RWPE2 (cell line): ENCODE measurements around the gene GRM8.

Source experiments
- ATAC-seq: fragments of 200-7000 bp; cut with Tn5 transposase; 3 replicates; pipeline ENCODE4 v1.9.1; 2021; ENCODE audit warnings: low read depth
- DNase-seq: peaks from one replicate; pipeline ENCODE4 v3.0.0-alpha.2; 2020; ENCODE audit warnings: low spot score
- H3K27ac ChIP-seq: fragments of 450-650 bp; 2 replicates; pipeline ENCODE4 v1.5.1; 2017; ENCODE audit warnings: mild to moderate bottlenecking; ENCODE audit not compliant: poor library complexity, severe bottlenecking
- H3K27me3 ChIP-seq: fragments of 250-450 bp; sonication (Bioruptor Pico); 2 replicates; pipeline ENCODE4 v1.5.1; 2021; ENCODE audit warnings: mild to moderate bottlenecking, moderate library complexity; ENCODE audit not compliant: insufficient read depth, poor library complexity, severe bottlenecking
- H3K36me3 ChIP-seq: fragments of 250-450 bp; sonication (Bioruptor Pico); 2 replicates; pipeline ENCODE4 v1.5.1; 2020; ENCODE audit warnings: low read depth, mild to moderate bottlenecking, moderate library complexity
- H3K4me1 ChIP-seq: fragments of 250-450 bp; sonication (Bioruptor Pico); 2 replicates; pipeline ENCODE4 v1.5.1; 2021; ENCODE audit warnings: mild to moderate bottlenecking, moderate library complexity; ENCODE audit not compliant: insufficient read depth, poor library complexity, severe bottlenecking
- H3K4me3 ChIP-seq: fragments of 250-450 bp; sonication (Bioruptor Pico); 2 replicates; pipeline ENCODE4 v1.5.1; 2021; ENCODE audit warnings: mild to moderate bottlenecking, moderate library complexity; ENCODE audit not compliant: severe bottlenecking
- H3K9me3 ChIP-seq: fragments of 250-450 bp; sonication (Bioruptor Pico); 2 replicates; pipeline ENCODE4 v1.5.1; 2021; ENCODE audit warnings: mild to moderate bottlenecking, moderate library complexity; ENCODE audit not compliant: severe bottlenecking
- CTCF ChIP-seq: fragments of 450-650 bp; IDR thresholded peaks from one replicate; pipeline ENCODE4 v1.5.1; 2017; ENCODE audit warnings: mild to moderate bottlenecking, moderate library complexity; ENCODE audit not compliant: poor library complexity, severe bottlenecking

Gene GRM8

GRCh38 chr7:127154101-127154500, 98.6 kb downstream of the GRM8 start:
- no peaks in the 10 kb centered on the region for H3K9me3 ChIP-seq
- no peaks in the 10 kb centered on the region for H3K27me3 ChIP-seq
- no peaks in the 10 kb centered on the region for H3K36me3 ChIP-seq
- no peak overlapping the region for H3K27ac ChIP-seq
- H3K4me3 ChIP-seq, result no peak overlapping the region
- no peaks in the 10 kb centered on the region for H3K4me1 ChIP-seq
- no peak for TF ChIP-seq CTCF
- no peak for ATAC-seq
- DNase-seq, result no peak

GRCh38 chr7:127153315-127153714, 99.4 kb downstream of the GRM8 start:
- Histone ChIP-seq H3K4me1 (no peaks in the 10 kb centered on the region), H3K4me3 (no peak overlapping the region), H3K27me3 (no peaks in the 10 kb centered on the region), H3K9me3 (no peaks in the 10 kb centered on the region), H3K27ac (no peak overlapping the region), H3K36me3 (no peaks in the 10 kb centered on the region)
- ATAC-seq (no peak), DNase-seq (no peak)
- no peak for TF ChIP-seq CTCF

- Histone ChIP-seq H3K9me3 (no peaks in the 10 kb centered on the region), H3K4me1 (no peaks in the 10 kb centered on the region), H3K36me3 (no peaks in the 10 kb centered on the region), H3K27me3 (no peaks in the 10 kb centered on the region), H3K4me3 (no peak overlapping the region), H3K27ac (no peak overlapping the region)
- no peak for TF ChIP-seq CTCF
- DNase-seq, result no peak
- no peak for ATAC-seq
These were observed 100.3 kb downstream of the GRM8 start for GRCh38 chr7:127152423-127152822.

- H3K4me3 ChIP-seq, result no peak overlapping the region
- DNase-seq (no peak), ATAC-seq (no peak)
- H3K36me3 ChIP-seq, result no peaks in the 10 kb centered on the region
- H3K9me3 ChIP-seq, result no peaks in the 10 kb centered on the region
- TF ChIP-seq CTCF, result no peak
- H3K27ac ChIP-seq, result no peak overlapping the region
- H3K27me3 ChIP-seq, result no peaks in the 10 kb centered on the region
- H3K4me1 ChIP-seq, result no peaks in the 10 kb centered on the region
These were observed 101.4 kb downstream of the GRM8 start for GRCh38 chr7:127151379-127151778.

- H3K27me3 ChIP-seq, result no peaks in the 10 kb centered on the region
- no peak for ATAC-seq
- DNase-seq, result no peak
- TF ChIP-seq CTCF, result no peak
- no peaks in the 10 kb centered on the region for H3K36me3 ChIP-seq
- H3K27ac ChIP-seq, result no peak overlapping the region
- no peaks in the 10 kb centered on the region for H3K9me3 ChIP-seq
- H3K4me3 ChIP-seq, result no peak overlapping the region
- H3K4me1 ChIP-seq, result no peaks in the 10 kb centered on the region
These were observed 102.2 kb downstream of the GRM8 start for GRCh38 chr7:127150543-127150942.
